Neural progenitor cell (in vitro differentiated cells): ENCODE measurements around the gene KAT8.
"Not testable (repeated sequence)": the region's sequence is repeated elsewhere in the genome, so short reads cannot be mapped to it uniquely, and the experiment has no call there.

ENCODE experiments used
- EZH2phosphoT487 ChIP-seq: fragments of 200-600 bp; sonication (generic); IDR thresholded peaks from 2 replicates; pipeline ENCODE4 v1.6.1; 2017; ENCODE audit warnings: antibody characterized with exemption
- TF ChIP-seq, protein P1 (sequence below): fragments of 200-600 bp; sonication (generic); IDR thresholded peaks from 2 replicates; pipeline ENCODE4 v1.5.1; 2017; ENCODE audit warnings: antibody characterized with exemption, mild to moderate bottlenecking

- TF ChIP-seq, protein P1, sequence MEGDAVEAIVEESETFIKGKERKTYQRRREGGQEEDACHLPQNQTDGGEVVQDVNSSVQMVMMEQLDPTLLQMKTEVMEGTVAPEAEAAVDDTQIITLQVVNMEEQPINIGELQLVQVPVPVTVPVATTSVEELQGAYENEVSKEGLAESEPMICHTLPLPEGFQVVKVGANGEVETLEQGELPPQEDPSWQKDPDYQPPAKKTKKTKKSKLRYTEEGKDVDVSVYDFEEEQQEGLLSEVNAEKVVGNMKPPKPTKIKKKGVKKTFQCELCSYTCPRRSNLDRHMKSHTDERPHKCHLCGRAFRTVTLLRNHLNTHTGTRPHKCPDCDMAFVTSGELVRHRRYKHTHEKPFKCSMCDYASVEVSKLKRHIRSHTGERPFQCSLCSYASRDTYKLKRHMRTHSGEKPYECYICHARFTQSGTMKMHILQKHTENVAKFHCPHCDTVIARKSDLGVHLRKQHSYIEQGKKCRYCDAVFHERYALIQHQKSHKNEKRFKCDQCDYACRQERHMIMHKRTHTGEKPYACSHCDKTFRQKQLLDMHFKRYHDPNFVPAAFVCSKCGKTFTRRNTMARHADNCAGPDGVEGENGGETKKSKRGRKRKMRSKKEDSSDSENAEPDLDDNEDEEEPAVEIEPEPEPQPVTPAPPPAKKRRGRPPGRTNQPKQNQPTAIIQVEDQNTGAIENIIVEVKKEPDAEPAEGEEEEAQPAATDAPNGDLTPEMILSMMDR: not testable (repeated sequence)
- TF ChIP-seq EZH2phosphoT487: not testable (repeated sequence)
Observed at GRCh38 chr16:31136822-31137499, 19.5 kb downstream of the KAT8 start.
